HG03558 (cell line): ENCODE measurements around the gene OR13C5.

Experiments
- ATAC-seq: cut with Tn5 transposase; IDR thresholded peaks from one replicate; pipeline ENCODE4 v1.9.1; 2021; ENCODE audit warnings: moderate number of reproducible peaks; ENCODE audit not compliant: unreplicated experiment; ENCODE audit errors: extremely low read depth

The OR13C5 gene

GRCh38 chr9:104555521-104555920 lies 43.7 kb downstream of the OR13C5 start:
- ATAC-seq: no peak

- ATAC-seq: no peak
Observed at GRCh38 chr9:104553261-104553660, 46.0 kb downstream of the OR13C5 start.
